CD4-positive, alpha-beta T cell treated with Interleukin-17A for 1 hour (primary cell): ENCODE measurements around the gene ACACB.

Source experiments
- DNase-seq: peaks from one replicate; pipeline ENCODE4 v3.0.0-alpha.2; 2020

ACACB gene

GRCh38 chr12:109222496-109222895 is 106.1 kb downstream of the ACACB start:
- no peak for DNase-seq

- DNase-seq: no peak
Observed at GRCh38 chr12:109223211-109223610, 106.8 kb downstream of the ACACB start.

GRCh38 chr12:109223868-109224267 is 107.5 kb downstream of the ACACB start:
- DNase-seq: no peak

- no peak for DNase-seq
Observed at GRCh38 chr12:109228664-109229063, 112.3 kb downstream of the ACACB start.

GRCh38 chr12:109230193-109230592 is 113.8 kb downstream of the ACACB start:
- DNase-seq: no peak

- DNase-seq: no peak
Observed at GRCh38 chr12:109232731-109233130, 116.3 kb downstream of the ACACB start.

GRCh38 chr12:109234012-109234411 is 117.6 kb downstream of the ACACB start:
- no peak for DNase-seq

GRCh38 chr12:109236257-109236656 is 119.9 kb downstream of the ACACB start:
- DNase-seq: no peak

GRCh38 chr12:109239179-109239578 is 122.8 kb downstream of the ACACB start:
- no peak for DNase-seq

- DNase-seq: no peak
Observed at GRCh38 chr12:109239691-109240090, 123.3 kb downstream of the ACACB start.

- DNase-seq: no peak
Observed at GRCh38 chr12:109240365-109240764, 124.0 kb downstream of the ACACB start.

GRCh38 chr12:109241936-109242335 is 125.5 kb downstream of the ACACB start:
- no peak for DNase-seq

GRCh38 chr12:109244073-109244472 is 127.7 kb downstream of the ACACB start:
- no peak for DNase-seq

GRCh38 chr12:109246221-109246620 is 129.8 kb downstream of the ACACB start:
- no peak for DNase-seq

- no peak for DNase-seq
Observed at GRCh38 chr12:109247831-109248654, 131.7 kb downstream of the ACACB start.

GRCh38 chr12:109250523-109250922 is 134.1 kb downstream of the ACACB start:
- no peak for DNase-seq

- DNase-seq: no peak
Observed at GRCh38 chr12:109252799-109253198, 136.4 kb downstream of the ACACB start.

GRCh38 chr12:109253913-109254544 is 137.6 kb downstream of the ACACB start:
- DNase-seq: no peak

GRCh38 chr12:109255377-109255776 is 139.0 kb downstream of the ACACB start:
- no peak for DNase-seq

GRCh38 chr12:109256011-109256410 is 139.6 kb downstream of the ACACB start:
- no peak for DNase-seq

- DNase-seq: no peak
Observed at GRCh38 chr12:109258201-109258600, 141.8 kb downstream of the ACACB start.

- no peak for DNase-seq
Observed at GRCh38 chr12:109258607-109259544, 142.5 kb downstream of the ACACB start.

GRCh38 chr12:109259545-109259895 is 143.1 kb downstream of the ACACB start:
- DNase-seq: no peak
